ENCODE data around the gene ARHGEF16. TPM values are rescaled to one million over a fixed set of nuclear protein-coding genes. Genes with fewer than 3 reads are reported as not detected.

Gene ARHGEF16
- total RNA-seq, 1 donor from 2014 or later, result not detected

GRCh38 chr1:3483801-3484444 is 29.5 kb downstream of the ARHGEF16 start:
- no peaks in the 10 kb centered on the region for H3K36me3 Mint-ChIP-seq (ENCODE audit: low read depth)

GRCh38 chr1:3485016-3485415 is 30.6 kb downstream of the ARHGEF16 start:
- Mint-ChIP-seq H3K36me3 (ENCODE audit: low read depth) (no peaks in the 10 kb centered on the region), H3K9me3 (no peaks in the 10 kb centered on the region), H3K27me3 (ENCODE audit: insufficient read depth) (no peaks in the 10 kb centered on the region), H3K4me3 (no peak overlapping the region), H3K4me1 (ENCODE audit: low read depth) (no peaks in the 10 kb centered on the region), H3K27ac (no peak overlapping the region)
- DNase-seq (ENCODE audit: low spot score), result no peak
- intact Hi-C loops (cut with micrococcal nuclease), result no loop called here

More at GRCh38 chr1:3483801-3484444, 29.5 kb downstream of the ARHGEF16 start:
- no peak overlapping the region for H3K4me3 Mint-ChIP-seq
- intact Hi-C loops (cut with micrococcal nuclease), result loop anchor here (1.0 kb wide), 1 partner anchor 31 kb away; no protein-coding TSS in a partner anchor
- no peaks in the 10 kb centered on the region for H3K4me1 Mint-ChIP-seq (ENCODE audit: low read depth)
- H3K27ac Mint-ChIP-seq, result no peak overlapping the region
- peak; percentile 16 for DNase-seq (ENCODE audit: low spot score)
- H3K9me3 Mint-ChIP-seq, result no peaks in the 10 kb centered on the region
- no peaks in the 10 kb centered on the region for H3K27me3 Mint-ChIP-seq (ENCODE audit: insufficient read depth)

GRCh38 chr1:3488432-3488831 is 34.0 kb downstream of the ARHGEF16 start:
- Mint-ChIP-seq H3K27ac (no peak overlapping the region), H3K4me3 (no peak overlapping the region), H3K36me3 (ENCODE audit: low read depth) (no peaks in the 10 kb centered on the region), H3K9me3 (no peaks in the 10 kb centered on the region), H3K4me1 (ENCODE audit: low read depth) (no peaks in the 10 kb centered on the region), H3K27me3 (ENCODE audit: insufficient read depth) (no peaks in the 10 kb centered on the region)
- DNase-seq (ENCODE audit: low spot score), result no peak
- intact Hi-C loops (cut with micrococcal nuclease), result no loop called here

GRCh38 chr1:3490046-3490745 is 35.7 kb downstream of the ARHGEF16 start:
- no peak for DNase-seq (ENCODE audit: low spot score)
- Mint-ChIP-seq H3K27ac (no peak overlapping the region), H3K4me1 (ENCODE audit: low read depth) (no peaks in the 10 kb centered on the region), H3K4me3 (no peak overlapping the region), H3K36me3 (ENCODE audit: low read depth) (no peaks in the 10 kb centered on the region), H3K9me3 (no peaks in the 10 kb centered on the region), H3K27me3 (ENCODE audit: insufficient read depth) (no peaks in the 10 kb centered on the region)
- intact Hi-C loops (cut with micrococcal nuclease), result loop anchor here (2.0 to 5.0 kb wide), 2 partner anchors 41 to 312 kb away; no protein-coding TSS in a partner anchor

GRCh38 chr1:3491291-3492246 is 37.1 kb downstream of the ARHGEF16 start:
- Mint-ChIP-seq H3K4me3 (no peak overlapping the region), H3K9me3 (no peaks in the 10 kb centered on the region), H3K36me3 (ENCODE audit: low read depth) (no peaks in the 10 kb centered on the region), H3K27ac (no peak overlapping the region), H3K4me1 (ENCODE audit: low read depth) (no peaks in the 10 kb centered on the region), H3K27me3 (ENCODE audit: insufficient read depth) (no peaks in the 10 kb centered on the region)
- intact Hi-C loops (cut with micrococcal nuclease), result loop anchor here (1.0 to 5.0 kb wide), 4 partner anchors 39 to 311 kb away; no protein-coding TSS in a partner anchor
- peak; percentile 70 for DNase-seq (ENCODE audit: low spot score)

GRCh38 chr1:3492545-3493246 is 38.2 kb downstream of the ARHGEF16 start:
- H3K27me3 Mint-ChIP-seq (ENCODE audit: insufficient read depth), result no peaks in the 10 kb centered on the region
- intact Hi-C loops (cut with micrococcal nuclease), result loop anchor here (5.0 kb wide), 1 partner anchor 310 kb away; no protein-coding TSS in a partner anchor
- DNase-seq (ENCODE audit: low spot score), result no peak
- H3K36me3 Mint-ChIP-seq (ENCODE audit: low read depth), result no peaks in the 10 kb centered on the region
- H3K4me3 Mint-ChIP-seq, result no peak overlapping the region
- no peaks in the 10 kb centered on the region for H3K4me1 Mint-ChIP-seq (ENCODE audit: low read depth)
- no peak overlapping the region for H3K27ac Mint-ChIP-seq
- no peaks in the 10 kb centered on the region for H3K9me3 Mint-ChIP-seq

- intact Hi-C loops (cut with micrococcal nuclease), result loop anchor here (5.0 kb wide), 1 partner anchor 308 kb away; no protein-coding TSS in a partner anchor
- DNase-seq (ENCODE audit: low spot score), result no peak
- Mint-ChIP-seq H3K4me1 (ENCODE audit: low read depth) (no peaks in the 10 kb centered on the region), H3K9me3 (no peaks in the 10 kb centered on the region), H3K4me3 (no peak overlapping the region), H3K36me3 (ENCODE audit: low read depth) (no peaks in the 10 kb centered on the region), H3K27me3 (ENCODE audit: insufficient read depth) (no peaks in the 10 kb centered on the region), H3K27ac (no peak overlapping the region)
Measured at GRCh38 chr1:3494321-3495308, 40.1 kb downstream of the ARHGEF16 start.

GRCh38 chr1:3495776-3496745 is 41.6 kb downstream of the ARHGEF16 start:
- no peak for DNase-seq (ENCODE audit: low spot score)
- H3K27ac Mint-ChIP-seq, result no peak overlapping the region
- no peak overlapping the region for H3K4me3 Mint-ChIP-seq
- no peaks in the 10 kb centered on the region for H3K9me3 Mint-ChIP-seq
- intact Hi-C loops (cut with micrococcal nuclease), result no loop called here
- no peaks in the 10 kb centered on the region for H3K36me3 Mint-ChIP-seq (ENCODE audit: low read depth)
- no peaks in the 10 kb centered on the region for H3K4me1 Mint-ChIP-seq (ENCODE audit: low read depth)
- no peaks in the 10 kb centered on the region for H3K27me3 Mint-ChIP-seq (ENCODE audit: insufficient read depth)

GRCh38 chr1:3496916-3497315 is 42.5 kb downstream of the ARHGEF16 start:
- H3K9me3 Mint-ChIP-seq, result no peaks in the 10 kb centered on the region
- no peak for DNase-seq (ENCODE audit: low spot score)
- no peak overlapping the region for H3K27ac Mint-ChIP-seq
- intact Hi-C loops (cut with micrococcal nuclease), result no loop called here
- no peaks in the 10 kb centered on the region for H3K27me3 Mint-ChIP-seq (ENCODE audit: insufficient read depth)
- H3K4me3 Mint-ChIP-seq, result no peak overlapping the region
- no peaks in the 10 kb centered on the region for H3K4me1 Mint-ChIP-seq (ENCODE audit: low read depth)
- no peaks in the 10 kb centered on the region for H3K36me3 Mint-ChIP-seq (ENCODE audit: low read depth)

GRCh38 chr1:3497521-3497920 is 43.1 kb downstream of the ARHGEF16 start:
- DNase-seq (ENCODE audit: low spot score), result no peak
- intact Hi-C loops (cut with micrococcal nuclease), result no loop called here
- H3K27ac Mint-ChIP-seq, result no peak overlapping the region
- no peaks in the 10 kb centered on the region for H3K4me1 Mint-ChIP-seq (ENCODE audit: low read depth)
- H3K27me3 Mint-ChIP-seq (ENCODE audit: insufficient read depth), result no peaks in the 10 kb centered on the region
- no peaks in the 10 kb centered on the region for H3K36me3 Mint-ChIP-seq (ENCODE audit: low read depth)
- no peak overlapping the region for H3K4me3 Mint-ChIP-seq
- no peaks in the 10 kb centered on the region for H3K9me3 Mint-ChIP-seq

All from activated T-helper 1 cell treated with anti-CD3 and anti-CD28 coated beads, Interleukin-12 subunit alpha, Interleukin-12 subunit beta, Interleukin-2, Interleukin-4 antibody, amounts not matched to agents 30 ng/mL and 10 ng/mL and 1 ng/mL, durations not matched to agents 14 hours and 24 hours and 36 hours (primary cell).